Measurements from ENCODE around the gene TMEM151A.
A peak's percentile ranks its signal among the peaks of the same experiment; 100 is the strongest.

Gene TMEM151A

DNA sequence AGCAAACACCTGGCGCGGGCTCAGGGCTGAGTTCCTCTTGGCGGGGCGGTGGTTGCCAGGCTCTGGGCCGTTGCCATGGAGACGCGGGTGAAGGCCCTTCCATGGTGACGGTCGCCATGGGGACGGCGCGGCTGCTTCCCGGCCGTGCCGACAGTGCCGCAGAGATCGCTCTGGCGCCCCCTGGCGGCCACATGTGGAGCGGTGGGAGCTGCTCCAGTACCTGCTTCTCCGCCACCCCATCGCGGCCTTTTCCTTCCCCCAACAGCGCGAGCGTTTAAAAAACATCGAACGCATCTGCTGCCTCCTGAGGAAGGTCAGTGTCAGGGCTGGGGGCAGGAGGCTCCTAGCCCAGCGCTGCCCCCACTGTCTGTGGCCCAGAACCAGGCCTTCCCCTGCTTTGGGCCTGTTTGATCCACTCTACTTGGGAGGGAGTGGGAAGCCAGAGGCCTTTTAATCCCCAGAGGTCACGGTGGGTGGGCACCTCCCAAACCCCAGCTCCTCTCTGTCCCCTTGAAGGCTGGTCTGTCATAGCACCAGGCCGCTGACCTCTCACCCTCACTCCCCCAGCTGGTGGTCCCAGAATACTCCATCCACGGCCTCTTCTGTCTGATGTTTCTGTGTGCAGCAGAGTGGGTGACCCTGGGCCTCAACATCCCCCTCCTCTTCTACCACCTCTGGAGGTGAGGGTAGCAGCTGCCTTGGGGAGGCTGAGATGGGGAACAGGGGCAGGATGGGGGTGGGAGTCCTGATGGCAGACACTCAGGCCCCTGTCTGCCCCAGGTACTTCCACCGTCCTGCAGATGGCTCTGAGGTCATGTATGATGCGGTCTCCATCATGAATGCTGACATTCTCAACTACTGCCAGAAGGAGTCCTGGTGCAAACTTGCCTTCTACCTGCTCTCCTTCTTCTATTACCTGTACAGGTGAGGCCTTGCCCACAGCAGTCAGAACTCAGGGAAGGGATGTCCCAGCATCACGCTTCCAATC is 8.9 kb upstream of the TMEM151A start:
- H3K27ac ChIP-seq (replicated peaks; ENCODE audit: low read length) = peak overlapping the region; percentile 17
- H3K4me3 ChIP-seq (ENCODE audit: low read length in 2 of 2) = no peak overlapping the region
- peaks cover 27 to 42% of the 10 kb centered on the region in 2 donors for H3K4me1 ChIP-seq (ENCODE audit: control insufficient read depth in 2 of 2, insufficient read depth in 1 of 2, low read depth in 1 of 2, low read length in 2 of 2)

DNA sequence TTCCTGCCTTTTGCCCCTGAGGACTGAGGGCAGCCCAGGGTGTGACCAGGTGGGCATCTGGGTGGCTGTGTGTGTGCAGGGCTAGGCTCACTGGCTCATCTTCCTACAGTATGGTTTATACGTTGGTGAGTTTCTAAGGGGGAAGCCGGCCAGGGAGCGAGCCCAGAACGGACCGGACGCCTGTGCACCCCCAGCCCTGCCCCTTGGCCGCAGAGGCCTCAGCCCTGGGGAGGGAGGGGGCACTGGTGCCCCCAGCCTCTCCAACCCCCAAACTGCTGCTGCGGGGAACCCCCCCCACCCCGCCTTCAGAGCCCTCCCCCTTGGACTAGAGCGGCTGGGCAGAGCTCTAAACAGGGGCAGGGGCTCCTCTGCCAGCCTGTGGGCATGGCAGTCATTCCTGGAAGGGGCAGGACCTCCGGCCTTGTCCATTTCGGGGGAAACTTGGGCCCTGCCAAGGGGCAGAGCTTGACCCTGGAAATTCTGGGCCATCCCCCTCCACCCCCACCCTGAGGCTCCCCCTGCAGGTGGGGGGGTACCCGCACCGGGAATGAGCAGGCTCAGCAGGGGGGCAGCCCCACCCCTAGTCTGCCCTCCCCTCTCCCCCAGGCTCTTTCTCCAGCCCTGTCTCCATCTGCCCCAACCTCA is 8.1 kb upstream of the TMEM151A start:
- WGBS, 2 donors (ENCODE audit: extremely low coverage in 2 of 2, insufficient read length in 2 of 2, insufficient replicate concordance in 1 of 2) = no CpG with 5 or more reads among the region's 14 CpGs
- H3K9me3 ChIP-seq (replicated peaks in 1 of 2; ENCODE audit: control insufficient read depth in 2 of 2, insufficient read depth in 1 of 2, low read depth in 1 of 2, low read length in 2 of 2) = no peaks in the 10 kb centered on the region
- H3K14ac ChIP-seq (ENCODE audit: low read length) = no peak overlapping the region
- H2AFZ ChIP-seq (ENCODE audit: low read length) = no peak overlapping the region
- no peak overlapping the region for H3K18ac ChIP-seq (ENCODE audit: low read length)
- no peak for DNase-seq (ENCODE audit: low spot score)
- no peaks in the 10 kb centered on the region for H3K27me3 ChIP-seq (ENCODE audit: control insufficient read depth in 3 of 3, insufficient read depth in 3 of 3, low read depth in 1 of 3, low read length in 3 of 3)
- no peak overlapping the region for H3K23ac ChIP-seq (ENCODE audit: low read depth, low read length, poor library complexity)
- H4K8ac ChIP-seq (ENCODE audit: low read depth, low read length) = no peak overlapping the region
- H3K4me2 ChIP-seq (ENCODE audit: insufficient read depth, low read length, poor library complexity, severe bottlenecking) = no peak overlapping the region
- H2BK12ac ChIP-seq (ENCODE audit: low read length) = no peak overlapping the region
- peak overlapping the region; percentile 1 for H4K91ac ChIP-seq (ENCODE audit: low read depth, low read length, poor library complexity)
- H2AK5ac ChIP-seq (ENCODE audit: low read depth, low read length) = no peak overlapping the region
- peaks cover 21 to 58% of the 10 kb centered on the region in 2 donors for H3K36me3 ChIP-seq (replicated peaks in 1 of 2; ENCODE audit: control insufficient read depth in 2 of 2, insufficient read depth in 2 of 2, low read length in 2 of 2)
- H3K27ac ChIP-seq (replicated peaks; ENCODE audit: low read length) = no peak overlapping the region
- H3K4ac ChIP-seq (ENCODE audit: low read length) = no peak overlapping the region
- no peak overlapping the region for H2BK15ac ChIP-seq (ENCODE audit: low read length)
- no peak overlapping the region for H3K4me3 ChIP-seq (ENCODE audit: low read length in 2 of 2)
- H3K4me1 ChIP-seq (ENCODE audit: control insufficient read depth in 2 of 2, insufficient read depth in 1 of 2, low read depth in 1 of 2, low read length in 2 of 2) = peaks cover 31 to 44% of the 10 kb centered on the region in 2 donors
- no peak overlapping the region for H2BK120ac ChIP-seq (ENCODE audit: low read depth, low read length)
- H3K79me1 ChIP-seq (ENCODE audit: low read depth, low read length) = peaks cover 2% of the 10 kb centered on the region
- H3K9ac ChIP-seq (ENCODE audit: low read depth, low read length, poor library complexity) = no peak overlapping the region
- H2BK5ac ChIP-seq (ENCODE audit: low read length) = no peak overlapping the region

More for the DNA sequence above, 8.9 kb upstream of the TMEM151A start:
- H3K36me3 ChIP-seq (replicated peaks in 1 of 2; ENCODE audit: control insufficient read depth in 2 of 2, insufficient read depth in 2 of 2, low read length in 2 of 2) = peaks cover 21 to 58% of the 10 kb centered on the region in 2 donors
- peak overlapping the region; percentile 92 for H3K18ac ChIP-seq (ENCODE audit: low read length)
- WGBS, 2 donors (ENCODE audit: extremely low coverage in 2 of 2, insufficient read length in 2 of 2, insufficient replicate concordance in 1 of 2) = no CpG with 5 or more reads among the region's 35 CpGs
- peak overlapping the region; percentile 1 for H4K91ac ChIP-seq (ENCODE audit: low read depth, low read length, poor library complexity)
- peak overlapping the region; percentile 83 for H2AK5ac ChIP-seq (ENCODE audit: low read depth, low read length)
- no peaks in the 10 kb centered on the region for H3K9me3 ChIP-seq (replicated peaks in 1 of 2; ENCODE audit: control insufficient read depth in 2 of 2, insufficient read depth in 1 of 2, low read depth in 1 of 2, low read length in 2 of 2)
- H4K8ac ChIP-seq (ENCODE audit: low read depth, low read length) = no peak overlapping the region
- DNase-seq (ENCODE audit: low spot score) = peak; percentile 97
- peak overlapping the region; percentile 60 for H2BK5ac ChIP-seq (ENCODE audit: low read length)
- H2BK12ac ChIP-seq (ENCODE audit: low read length) = no peak overlapping the region
- H3K23ac ChIP-seq (ENCODE audit: low read depth, low read length, poor library complexity) = peak overlapping the region; percentile 55
- no peak overlapping the region for H3K14ac ChIP-seq (ENCODE audit: low read length)
- H2BK15ac ChIP-seq (ENCODE audit: low read length) = no peak overlapping the region
- H2AFZ ChIP-seq (ENCODE audit: low read length) = no peak overlapping the region
- peak overlapping the region; percentile 70 for H3K9ac ChIP-seq (ENCODE audit: low read depth, low read length, poor library complexity)
- H3K79me1 ChIP-seq (ENCODE audit: low read depth, low read length) = peaks cover 3% of the 10 kb centered on the region
- H2BK120ac ChIP-seq (ENCODE audit: low read depth, low read length) = no peak overlapping the region
- H3K4me2 ChIP-seq (ENCODE audit: insufficient read depth, low read length, poor library complexity, severe bottlenecking) = peak overlapping the region; percentile 23
- H3K4ac ChIP-seq (ENCODE audit: low read length) = no peak overlapping the region
- no peaks in the 10 kb centered on the region for H3K27me3 ChIP-seq (ENCODE audit: control insufficient read depth in 3 of 3, insufficient read depth in 3 of 3, low read depth in 1 of 3, low read length in 3 of 3)

GRCh38 chr11:66284526-66285078 is 7.1 kb upstream of the TMEM151A start:
- peaks cover 4% of the 10 kb centered on the region for H3K79me1 ChIP-seq (ENCODE audit: low read depth, low read length)
- H3K23ac ChIP-seq (ENCODE audit: low read depth, low read length, poor library complexity) = no peak overlapping the region
- no peak overlapping the region for H3K18ac ChIP-seq (ENCODE audit: low read length)
- no peaks in the 10 kb centered on the region for H3K9me3 ChIP-seq (replicated peaks in 1 of 2; ENCODE audit: control insufficient read depth in 2 of 2, insufficient read depth in 1 of 2, low read depth in 1 of 2, low read length in 2 of 2)
- no peak overlapping the region for H3K4ac ChIP-seq (ENCODE audit: low read length)
- peaks cover 21 to 58% of the 10 kb centered on the region in 2 donors for H3K36me3 ChIP-seq (replicated peaks in 1 of 2; ENCODE audit: control insufficient read depth in 2 of 2, insufficient read depth in 2 of 2, low read length in 2 of 2)
- H3K9ac ChIP-seq (ENCODE audit: low read depth, low read length, poor library complexity) = no peak overlapping the region
- H3K27ac ChIP-seq (replicated peaks; ENCODE audit: low read length) = no peak overlapping the region
- no peak overlapping the region for H2BK12ac ChIP-seq (ENCODE audit: low read length)
- DNase-seq (ENCODE audit: low spot score) = no peak
- H3K14ac ChIP-seq (ENCODE audit: low read length) = no peak overlapping the region
- no peak overlapping the region for H4K8ac ChIP-seq (ENCODE audit: low read depth, low read length)
- no CpG with 5 or more reads among the region's 16 CpGs for WGBS, 2 donors (ENCODE audit: extremely low coverage in 2 of 2, insufficient read length in 2 of 2, insufficient replicate concordance in 1 of 2)
- H2BK5ac ChIP-seq (ENCODE audit: low read length) = no peak overlapping the region
- H2BK15ac ChIP-seq (ENCODE audit: low read length) = no peak overlapping the region
- peaks cover 25 to 36% of the 10 kb centered on the region in 2 donors for H3K4me1 ChIP-seq (ENCODE audit: control insufficient read depth in 2 of 2, insufficient read depth in 1 of 2, low read depth in 1 of 2, low read length in 2 of 2)
- H2BK120ac ChIP-seq (ENCODE audit: low read depth, low read length) = no peak overlapping the region
- no peak overlapping the region for H2AFZ ChIP-seq (ENCODE audit: low read length)
- H4K91ac ChIP-seq (ENCODE audit: low read depth, low read length, poor library complexity) = no peak overlapping the region
- no peak overlapping the region for H3K4me3 ChIP-seq (ENCODE audit: low read length in 2 of 2)
- no peaks in the 10 kb centered on the region for H3K27me3 ChIP-seq (ENCODE audit: control insufficient read depth in 3 of 3, insufficient read depth in 3 of 3, low read depth in 1 of 3, low read length in 3 of 3)
- H2AK5ac ChIP-seq (ENCODE audit: low read depth, low read length) = peak overlapping the region; percentile 29
- no peak overlapping the region for H3K4me2 ChIP-seq (ENCODE audit: insufficient read depth, low read length, poor library complexity, severe bottlenecking)
